Mesenchymal stem cell (in vitro differentiated cells and primary cell): ENCODE data around the gene RBMS3.
A peak's percentile ranks its signal among the peaks of the same experiment; 100 is the strongest.

ENCODE experiments used
- DNase-seq: peaks from one replicate; pipeline ENCODE4 v3.0.0-alpha.2; 2013
- H2AFZ ChIP-seq: one replicate; pipeline ENCODE4 v1.6.1; 2013; ENCODE audit warnings: low read depth, mild to moderate bottlenecking, control low read depth, inconsistent platforms, low read length, moderate library complexity
- H2AK5ac ChIP-seq: 2 replicates; pipeline ENCODE4 v1.6.1; 2013; ENCODE audit warnings: low read length, moderate library complexity, mild to moderate bottlenecking, inconsistent platforms; ENCODE audit not compliant: severe bottlenecking
- H2BK120ac ChIP-seq: one replicate; pipeline ENCODE4 v1.6.1; 2013; ENCODE audit warnings: low read depth, mild to moderate bottlenecking, inconsistent platforms, low read length, moderate library complexity
- H2BK12ac ChIP-seq, 2 experiments: one replicate each; pipeline ENCODE4 v1.6.1; 2013; ENCODE audit warnings: inconsistent platforms in 2 of 2, low read length in 2 of 2, mild to moderate bottlenecking in 2 of 2, moderate library complexity in 2 of 2, control low read depth in 1 of 2
- H2BK15ac ChIP-seq: one replicate; pipeline ENCODE4 v1.6.1; 2013; ENCODE audit warnings: mild to moderate bottlenecking, low read depth, inconsistent platforms; ENCODE audit not compliant: poor library complexity, severe bottlenecking
- H2BK5ac ChIP-seq: 2 replicates; pipeline ENCODE4 v1.6.1; 2013; ENCODE audit warnings: low read depth, mild to moderate bottlenecking, low read length, control low read depth, inconsistent platforms; ENCODE audit not compliant: poor library complexity, severe bottlenecking
- H3K14ac ChIP-seq, 2 experiments: one replicate each; pipeline ENCODE4 v1.6.1; 2013; ENCODE audit warnings: inconsistent platforms in 2 of 2, low read length in 2 of 2, control low read depth in 1 of 2, mild to moderate bottlenecking in 1 of 2, moderate library complexity in 1 of 2
- H3K18ac ChIP-seq, 2 experiments: one replicate each; pipeline ENCODE4 v1.6.1; 2013; ENCODE audit warnings: inconsistent platforms in 2 of 2, low read length in 2 of 2, control low read depth in 1 of 2, low read depth in 1 of 2, mild to moderate bottlenecking in 1 of 2
- H3K23ac ChIP-seq, 2 experiments: one replicate each; pipeline ENCODE4 v1.6.1; 2013; ENCODE audit warnings: inconsistent platforms in 2 of 2, low read length in 2 of 2, mild to moderate bottlenecking in 2 of 2, moderate library complexity in 2 of 2, control low read depth in 1 of 2
- H3K27ac ChIP-seq: 2 replicates; pipeline ENCODE4 v1.5.1; 2013; ENCODE audit warnings: mild to moderate bottlenecking, moderate library complexity, low read length, control low read depth, inconsistent platforms; ENCODE audit not compliant: poor library complexity, severe bottlenecking
- H3K27me3 ChIP-seq, 2 experiments: 2 replicates each; pipeline versions ENCODE4 v1.6.1 to v1.7.0; 2013; ENCODE audit warnings: low read length in 2 of 2, mild to moderate bottlenecking in 2 of 2, moderate library complexity in 2 of 2, control low read depth in 1 of 2, inconsistent platforms in 1 of 2; ENCODE audit not compliant: control insufficient read depth in 1 of 2, insufficient read depth in 1 of 2
- H3K36me3 ChIP-seq, 2 experiments: 2 replicates each; pipeline versions ENCODE4 v1.6.1 to v1.7.0; 2013; ENCODE audit warnings: low read length in 2 of 2, control low read depth in 1 of 2, inconsistent platforms in 1 of 2, low read depth in 1 of 2, mild to moderate bottlenecking in 1 of 2; ENCODE audit not compliant: insufficient read depth in 2 of 2, control insufficient read depth in 1 of 2
- H3K4ac ChIP-seq, 2 experiments: one replicate each; pipeline ENCODE4 v1.6.1; 2013; ENCODE audit warnings: inconsistent platforms in 2 of 2, low read length in 2 of 2, mild to moderate bottlenecking in 2 of 2, moderate library complexity in 2 of 2, control low read depth in 1 of 2, low read depth in 1 of 2
- H3K4me1 ChIP-seq: 2 replicates; pipeline ENCODE4 v1.6.1; 2013; ENCODE audit warnings: low read depth, low read length, control low read depth; ENCODE audit not compliant: control insufficient read depth, insufficient read depth
- H3K4me2 ChIP-seq: 2 replicates; pipeline ENCODE4 v1.6.1; 2013; ENCODE audit warnings: low read length, mild to moderate bottlenecking, inconsistent platforms; ENCODE audit not compliant: poor library complexity, severe bottlenecking
- H3K4me3 ChIP-seq, 2 experiments: 2 replicates each; pipeline versions ENCODE4 v1.5.1 to v1.7.0; 2013; ENCODE audit warnings: low read length in 2 of 2, mild to moderate bottlenecking in 2 of 2, control low read depth in 1 of 2, low read depth in 1 of 2; ENCODE audit not compliant: insufficient read depth in 1 of 2
- H3K79me1 ChIP-seq: replicated peaks from 2 replicates; pipeline ENCODE4 v1.6.1; 2013; ENCODE audit warnings: mild to moderate bottlenecking, control low read depth, low read length, inconsistent platforms; ENCODE audit not compliant: poor library complexity, severe bottlenecking
- H3K9ac ChIP-seq: 2 replicates; pipeline ENCODE4 v1.7.0; 2013; ENCODE audit warnings: mild to moderate bottlenecking, low read length, moderate library complexity
- H3K9me3 ChIP-seq: 2 replicates; pipeline ENCODE4 v1.7.0; 2013; ENCODE audit warnings: mild to moderate bottlenecking, low read length; ENCODE audit not compliant: control insufficient read depth
- H4K8ac ChIP-seq: one replicate; pipeline ENCODE4 v1.6.1; 2013; ENCODE audit warnings: inconsistent platforms, mild to moderate bottlenecking, low read length, moderate library complexity
- H4K91ac ChIP-seq: one replicate; pipeline ENCODE4 v1.6.1; 2013; ENCODE audit warnings: mild to moderate bottlenecking, low read length, inconsistent platforms
- WGBS: methylation state at CpG from one replicate; pipeline ENCODE4 v1.1.7; 2013; ENCODE audit warnings: mixed read lengths; 5-methylcytosine and 5-hydroxymethylcytosine counted together

Gene RBMS3

GRCh38 chr3:29274667-29275066 is 6.2 kb upstream of the RBMS3 start:
- Histone ChIP-seq H2AFZ (no peak overlapping the region), H3K23ac (no peak overlapping the region), H2AK5ac (no peak overlapping the region), H3K18ac (no peak overlapping the region), H2BK120ac (no peak overlapping the region), H2BK15ac (no peak overlapping the region), H3K14ac (no peak overlapping the region), H3K9ac (no peak overlapping the region), H3K4me2 (no peak overlapping the region), H2BK5ac (no peak overlapping the region), H3K4ac (no peak overlapping the region), H3K36me3 (no peaks in the 10 kb centered on the region), H4K91ac (no peak overlapping the region), H3K27me3 (no peaks in the 10 kb centered on the region), H3K79me1 (peaks cover 17% of the 10 kb centered on the region), H3K4me3 (no peak overlapping the region), H2BK12ac (no peak overlapping the region), H3K4me1 (peaks cover 2% of the 10 kb centered on the region), H3K27ac (no peak overlapping the region), H4K8ac (no peak overlapping the region), H3K9me3 (no peaks in the 10 kb centered on the region)
- DNase-seq = no peak
- 100% methylated on average over 1 of the region's 3 CpGs for WGBS

GRCh38 chr3:29275309-29275708 is 5.6 kb upstream of the RBMS3 start:
- H4K91ac ChIP-seq = no peak overlapping the region
- H3K9ac ChIP-seq = no peak overlapping the region
- no peak overlapping the region for H3K14ac ChIP-seq
- no peaks in the 10 kb centered on the region for H3K36me3 ChIP-seq
- H3K4ac ChIP-seq = peak overlapping the region in 1 of 2 experiments; percentile 49
- H3K4me3 ChIP-seq = no peak overlapping the region
- H3K79me1 ChIP-seq = peaks cover 17% of the 10 kb centered on the region
- WGBS = 86% methylated on average over 3 of the region's 3 CpGs
- no peak overlapping the region for H3K27ac ChIP-seq
- no peak overlapping the region for H4K8ac ChIP-seq
- no peak overlapping the region for H2BK120ac ChIP-seq
- no peak overlapping the region for H3K18ac ChIP-seq
- no peak overlapping the region for H2BK12ac ChIP-seq
- no peaks in the 10 kb centered on the region for H3K27me3 ChIP-seq
- no peak overlapping the region for H3K4me2 ChIP-seq
- H2BK5ac ChIP-seq = no peak overlapping the region
- H2AK5ac ChIP-seq = no peak overlapping the region
- no peaks in the 10 kb centered on the region for H3K9me3 ChIP-seq
- no peak overlapping the region for H3K23ac ChIP-seq
- H3K4me1 ChIP-seq = peaks cover 2% of the 10 kb centered on the region
- no peak overlapping the region for H2AFZ ChIP-seq
- H2BK15ac ChIP-seq = no peak overlapping the region
- DNase-seq = no peak

GRCh38 chr3:29277249-29277648 is 3.6 kb upstream of the RBMS3 start:
- 100% methylated on average over 5 of the region's 6 CpGs for WGBS
- Histone ChIP-seq H3K9me3 (no peaks in the 10 kb centered on the region), H3K9ac (no peak overlapping the region), H3K79me1 (peaks cover 17% of the 10 kb centered on the region), H2BK120ac (no peak overlapping the region), H3K23ac (no peak overlapping the region), H2BK12ac (no peak overlapping the region), H3K4ac (no peak overlapping the region), H2AK5ac (no peak overlapping the region), H3K4me1 (peaks cover 2% of the 10 kb centered on the region), H4K8ac (no peak overlapping the region), H3K4me3 (no peak overlapping the region), H2AFZ (no peak overlapping the region), H2BK15ac (no peak overlapping the region), H2BK5ac (no peak overlapping the region), H3K36me3 (no peaks in the 10 kb centered on the region), H3K18ac (no peak overlapping the region), H3K27ac (no peak overlapping the region), H4K91ac (no peak overlapping the region), H3K14ac (no peak overlapping the region), H3K4me2 (no peak overlapping the region), H3K27me3 (no peaks in the 10 kb centered on the region)
- no peak for DNase-seq

GRCh38 chr3:29279286-29279685 is 1.6 kb upstream of the RBMS3 start:
- Histone ChIP-seq H3K14ac (no peak overlapping the region), H2BK5ac (no peak overlapping the region), H3K27me3 (no peaks in the 10 kb centered on the region), H3K4ac (peak overlapping the region in 1 of 2 experiments; percentile 78), H4K8ac (no peak overlapping the region), H4K91ac (no peak overlapping the region), H2BK15ac (no peak overlapping the region), H3K18ac (peak overlapping the region in 1 of 2 experiments; percentile 74), H3K79me1 (peaks cover 15% of the 10 kb centered on the region), H2AK5ac (peak overlapping the region; percentile 98), H3K9ac (peak overlapping the region; percentile 94), H2BK120ac (no peak overlapping the region), H3K23ac (no peak overlapping the region), H3K9me3 (no peaks in the 10 kb centered on the region), H3K4me3 (peak overlapping the region in 1 of 2 experiments; percentile 85), H3K4me2 (peak overlapping the region; percentile 64), H3K4me1 (peaks cover 2% of the 10 kb centered on the region), H2AFZ (peak overlapping the region; percentile 78), H3K36me3 (no peaks in the 10 kb centered on the region), H3K27ac (peak overlapping the region; percentile 69), H2BK12ac (no peak overlapping the region)
- 26% methylated on average over 4 of the region's 4 CpGs for WGBS
- DNase-seq = peak; percentile 23
